Measurements from ENCODE around the gene NOXRED1.

The NOXRED1 gene

GRCh38 chr14:77376771-77377501 is 46.4 kb downstream of the NOXRED1 start, which contains the start of the genes SAMD15 and TMED8:
TSS of gene SAMD15 (plus strand) at chr14:77377379. CDS start at chr14:77377419, 40 bp downstream.
TSS of gene TMED8 (minus strand) at chr14:77377094. CDS start at chr14:77377053, 41 bp downstream.
- H3K4me3 ChIP-seq (ENCODE audit: insufficient read length, low read depth) = peak within 1 kb of the TSS; percentile 72
- peak within 1 kb of the TSS; percentile 88 for H3K9ac ChIP-seq (ENCODE audit: insufficient read length, low read depth)
- H3K4me1 ChIP-seq (ENCODE audit: insufficient read depth, insufficient read length) = no peaks in the 10 kb centered on the region
- peak; percentile 58 for DNase-seq (ENCODE audit: low read depth, low spot score)
- no peaks in the 10 kb centered on the region for H3K27me3 ChIP-seq (ENCODE audit: insufficient read depth, insufficient read length)
- H3K9me3 ChIP-seq (ENCODE audit: insufficient read depth, low read length) = peaks cover 12% of the 10 kb centered on the region; the same call in 1 of the 2 replicates
- TF ChIP-seq SUZ12 (IDR thresholded peaks at IDR 0.05; ENCODE audit: extremely low read depth, insufficient read depth, insufficient read length) (no peak), YY1 (IDR thresholded peaks at IDR 0.05; ENCODE audit: insufficient read depth, insufficient read length) (no peak), ZNF274 (IDR thresholded peaks at IDR 0.05; ENCODE audit: low read depth, low read length) (no peak)
- H3K36me3 ChIP-seq (ENCODE audit: insufficient read depth, insufficient read length, low read length) = no peaks in the 10 kb centered on the region

DNA sequence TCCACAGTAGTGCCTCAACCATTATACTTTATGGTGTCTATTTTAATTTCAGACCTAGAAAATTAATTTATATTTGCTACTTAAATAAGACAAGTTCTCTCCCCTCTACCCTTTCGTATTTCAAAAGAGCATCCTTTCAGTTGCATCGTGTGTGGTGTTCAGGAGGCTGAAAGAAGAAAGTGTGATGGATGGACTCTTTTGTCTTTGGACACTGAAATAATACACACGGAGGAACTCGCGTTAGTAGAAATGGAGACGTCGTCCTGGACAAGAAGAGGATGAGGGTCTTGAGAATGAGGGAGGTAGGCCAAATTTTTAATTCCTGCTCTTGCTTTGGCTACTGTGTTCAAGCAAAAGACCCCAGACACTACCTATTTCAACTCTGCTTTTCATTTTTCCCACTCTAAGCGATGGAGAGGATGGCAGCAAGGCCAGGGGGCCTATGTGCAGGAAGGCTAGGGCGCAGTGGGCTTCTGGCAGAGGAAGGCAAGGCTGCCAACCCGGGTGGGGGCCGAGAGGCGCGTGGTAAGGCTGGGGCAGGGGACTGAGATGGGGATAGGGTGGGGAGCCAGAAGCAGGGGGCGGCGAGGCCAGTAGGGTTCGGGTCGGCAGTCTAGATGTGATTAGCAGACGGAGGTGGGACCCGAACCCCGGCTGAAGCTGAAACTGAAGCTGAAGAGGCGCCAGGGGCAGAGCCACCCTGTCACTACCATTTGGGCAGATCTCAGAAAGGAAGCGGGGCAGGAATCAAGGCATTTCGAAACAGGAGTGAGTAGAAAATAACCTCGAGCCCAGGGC is 47.2 kb downstream of the NOXRED1 start:
- DNase-seq (ENCODE audit: low read depth, low spot score) = no peak
- Histone ChIP-seq H3K36me3 (ENCODE audit: insufficient read depth, insufficient read length, low read length) (no peaks in the 10 kb centered on the region), H3K4me3 (ENCODE audit: insufficient read length, low read depth) (peak overlapping the region; percentile 72), H3K4me1 (ENCODE audit: insufficient read depth, insufficient read length) (no peaks in the 10 kb centered on the region), H3K9ac (ENCODE audit: insufficient read length, low read depth) (peak overlapping the region; percentile 88), H3K9me3 (ENCODE audit: insufficient read depth, low read length) (peaks cover 12% of the 10 kb centered on the region; the same call in 1 of the 2 replicates), H3K27me3 (ENCODE audit: insufficient read depth, insufficient read length) (no peaks in the 10 kb centered on the region)
- TF ChIP-seq SUZ12 (IDR thresholded peaks at IDR 0.05; ENCODE audit: extremely low read depth, insufficient read depth, insufficient read length) (no peak), ZNF274 (IDR thresholded peaks at IDR 0.05; ENCODE audit: low read depth, low read length) (no peak), YY1 (IDR thresholded peaks at IDR 0.05; ENCODE audit: insufficient read depth, insufficient read length) (no peak)

GRCh38 chr14:77375164-77375950 is 48.0 kb downstream of the NOXRED1 start:
- peak overlapping the region; percentile 72 for H3K4me3 ChIP-seq (ENCODE audit: insufficient read length, low read depth)

GRCh38 chr14:77372304-77372841 is 51.0 kb downstream of the NOXRED1 start:
- no peak overlapping the region for H3K4me3 ChIP-seq (ENCODE audit: insufficient read length, low read depth)

More at GRCh38 chr14:77375164-77375950, 48.0 kb downstream of the NOXRED1 start:
- H3K9ac ChIP-seq (ENCODE audit: insufficient read length, low read depth) = no peak overlapping the region
- no peaks in the 10 kb centered on the region for H3K27me3 ChIP-seq (ENCODE audit: insufficient read depth, insufficient read length)
- no peak for TF ChIP-seq YY1 (IDR thresholded peaks at IDR 0.05; ENCODE audit: insufficient read depth, insufficient read length)
- no peak for TF ChIP-seq ZNF274 (IDR thresholded peaks at IDR 0.05; ENCODE audit: low read depth, low read length)
- H3K36me3 ChIP-seq (ENCODE audit: insufficient read depth, insufficient read length, low read length) = no peaks in the 10 kb centered on the region
- no peaks in the 10 kb centered on the region for H3K4me1 ChIP-seq (ENCODE audit: insufficient read depth, insufficient read length)
- DNase-seq (ENCODE audit: low read depth, low spot score) = no peak
- peaks cover 12% of the 10 kb centered on the region; the same call in 1 of the 2 replicates for H3K9me3 ChIP-seq (ENCODE audit: insufficient read depth, low read length)

DNA sequence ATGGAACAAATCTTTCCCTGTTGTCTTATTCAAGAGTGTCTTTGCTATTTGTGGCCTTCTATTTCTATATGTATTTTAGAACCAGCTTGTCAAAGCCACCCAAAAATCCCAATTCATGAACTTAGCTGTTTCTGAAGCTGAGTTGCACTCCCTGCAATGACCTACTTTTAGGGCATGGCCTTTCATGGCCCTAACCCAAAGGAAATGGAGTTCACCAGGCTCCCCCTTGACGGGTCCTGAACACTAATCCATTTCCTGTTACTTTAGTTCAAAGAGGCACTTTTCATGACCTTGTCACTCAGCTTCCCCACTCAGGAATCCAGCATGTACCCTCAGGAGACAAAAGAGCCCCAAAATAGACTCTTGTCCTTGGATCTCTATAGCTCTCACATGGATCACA is 54.0 kb downstream of the NOXRED1 start:
- no peaks in the 10 kb centered on the region for H3K36me3 ChIP-seq (ENCODE audit: insufficient read depth, insufficient read length, low read length)
- DNase-seq (ENCODE audit: low read depth, low spot score) = no peak
- no peak overlapping the region for H3K9ac ChIP-seq (ENCODE audit: insufficient read length, low read depth)
- no peak overlapping the region for H3K4me3 ChIP-seq (ENCODE audit: insufficient read length, low read depth)
- H3K9me3 ChIP-seq (ENCODE audit: insufficient read depth, low read length) = no peaks in the 10 kb centered on the region
- H3K4me1 ChIP-seq (ENCODE audit: insufficient read depth, insufficient read length) = no peaks in the 10 kb centered on the region
- no peaks in the 10 kb centered on the region for H3K27me3 ChIP-seq (ENCODE audit: insufficient read depth, insufficient read length)
- no peak for TF ChIP-seq ZNF274 (IDR thresholded peaks at IDR 0.05; ENCODE audit: low read depth, low read length)
- TF ChIP-seq SUZ12 (IDR thresholded peaks at IDR 0.05; ENCODE audit: extremely low read depth, insufficient read depth, insufficient read length) = no peak
- no peak for TF ChIP-seq YY1 (IDR thresholded peaks at IDR 0.05; ENCODE audit: insufficient read depth, insufficient read length)

More at GRCh38 chr14:77372304-77372841, 51.0 kb downstream of the NOXRED1 start:
- H3K27me3 ChIP-seq (ENCODE audit: insufficient read depth, insufficient read length) = no peaks in the 10 kb centered on the region
- TF ChIP-seq SUZ12 (IDR thresholded peaks at IDR 0.05; ENCODE audit: extremely low read depth, insufficient read depth, insufficient read length) (no peak), ZNF274 (IDR thresholded peaks at IDR 0.05; ENCODE audit: low read depth, low read length) (no peak), YY1 (IDR thresholded peaks at IDR 0.05; ENCODE audit: insufficient read depth, insufficient read length) (no peak)
- H3K9ac ChIP-seq (ENCODE audit: insufficient read length, low read depth) = no peak overlapping the region
- no peaks in the 10 kb centered on the region for H3K36me3 ChIP-seq (ENCODE audit: insufficient read depth, insufficient read length, low read length)
- no peaks in the 10 kb centered on the region for H3K4me1 ChIP-seq (ENCODE audit: insufficient read depth, insufficient read length)
- H3K9me3 ChIP-seq (ENCODE audit: insufficient read depth, low read length) = no peaks in the 10 kb centered on the region
- no peak for DNase-seq (ENCODE audit: low read depth, low spot score)

DNA sequence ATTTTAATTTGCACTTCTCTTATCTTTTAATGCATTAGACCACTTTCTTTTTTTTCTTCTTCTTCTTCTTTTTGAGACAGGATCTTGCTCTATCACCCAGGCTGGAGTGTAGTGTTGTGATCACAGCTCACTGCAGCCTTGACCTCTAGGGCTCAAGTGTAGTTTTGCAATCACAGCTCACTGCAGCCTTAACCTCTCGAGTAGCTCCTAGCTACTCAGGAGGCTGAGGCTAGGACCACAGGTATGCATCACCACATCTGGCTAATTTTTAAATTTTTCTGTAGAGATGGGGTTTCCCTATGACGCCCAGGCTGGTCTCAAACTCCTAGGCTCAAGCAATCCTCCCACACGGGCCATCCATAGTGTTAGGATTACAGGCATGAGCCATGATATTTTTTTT is 59.2 kb downstream of the NOXRED1 start:
- TF ChIP-seq SUZ12 (IDR thresholded peaks at IDR 0.05; ENCODE audit: extremely low read depth, insufficient read depth, insufficient read length) (no peak), YY1 (IDR thresholded peaks at IDR 0.05; ENCODE audit: insufficient read depth, insufficient read length) (no peak), ZNF274 (IDR thresholded peaks at IDR 0.05; ENCODE audit: low read depth, low read length) (no peak)
- H3K4me3 ChIP-seq (ENCODE audit: insufficient read length, low read depth) = no peak overlapping the region
- DNase-seq (ENCODE audit: low read depth, low spot score) = no peak
- no peaks in the 10 kb centered on the region for H3K9me3 ChIP-seq (ENCODE audit: insufficient read depth, low read length)
- H3K36me3 ChIP-seq (ENCODE audit: insufficient read depth, insufficient read length, low read length) = no peaks in the 10 kb centered on the region
- no peaks in the 10 kb centered on the region for H3K27me3 ChIP-seq (ENCODE audit: insufficient read depth, insufficient read length)
- H3K4me1 ChIP-seq (ENCODE audit: insufficient read depth, insufficient read length) = no peaks in the 10 kb centered on the region
- H3K9ac ChIP-seq (ENCODE audit: insufficient read length, low read depth) = no peak overlapping the region

Data from NT2/D1 (cell line).